K562 (cell line): ENCODE data around the gene CHIC1. TPM values are rescaled to one million over a fixed set of nuclear protein-coding genes. Genes with fewer than 3 reads are reported as not detected.

Source experiments
- ATAC-seq: fragments of 200-7000 bp; cut with Tn5 transposase; 3 replicates; pipeline ENCODE4 v1.9.1; 2020; ENCODE audit warnings: moderate library complexity
- BruUV-seq: library from RNA; stranded (reverse); fragments of 400-500 nt; replicated peaks from 2 replicates; lab custom pipeline; 2021; lab: Mats Ljungman, UMichigan
- CTCF ChIA-PET: fragments of 300-600 bp; formaldehyde crosslinking; extraction: SDS; loops from one replicate; lab custom pipeline; 2021; ENCODE audit warnings: low intra/inter-chr PET ratio; lab: Yijun Ruan, JAX
- POLR2A ChIA-PET: fragments of 300-600, 350-650 bp; sonication (Branson Sonifier 250); formaldehyde crosslinking; extraction: SDS; loops from one replicate; lab custom pipeline; 2021; ENCODE audit warnings: antibody characterized with exemption, inconsistent platforms; lab: Yijun Ruan, JAX
- DNase-seq, 4 experiments: peaks; one replicate each; pipeline versions ENCODE4 v3.0.0 to v3.0.0-alpha.2; 2011 to 2018; ENCODE audit warnings: low spot score in 3 of 4, mixed read lengths in 3 of 4; ENCODE audit errors: extremely low read depth in 1 of 4
- FAIRE-seq: peaks from 2 replicates; lab custom pipeline; 2011; peaks lifted over from hg19 to GRCh38; lab: Jason Lieb, UNC
- H2AFZ ChIP-seq: 2 replicates; pipeline ENCODE4 v1.6.0; 2011; ENCODE audit warnings: low read depth, low read length, control low read depth, inconsistent platforms
- H3K27ac ChIP-seq: fragments of 200-600 bp; 3 replicates; pipeline ENCODE4 v1.8.0; 2011; ENCODE audit warnings: low read depth, mild to moderate bottlenecking, control low read depth, inconsistent platforms, low read length, moderate library complexity, mixed read lengths; ENCODE audit errors: extremely low read depth
- H3K27me3 ChIP-seq, 2 experiments: fragments of 300-600 bp in 1 of 2; 2 replicates in 1 of 2; 3 replicates in 1 of 2; pipeline versions ENCODE4 v1.6.0 to v1.8.0; 2011; ENCODE audit warnings: inconsistent platforms in 2 of 2, low read length in 2 of 2, mild to moderate bottlenecking in 1 of 2, mixed read lengths in 1 of 2, moderate library complexity in 1 of 2; ENCODE audit not compliant: control insufficient read depth in 2 of 2, insufficient read depth in 2 of 2
- H3K36me3 ChIP-seq: fragments of 300-600 bp; 3 replicates; pipeline ENCODE4 v1.8.0; 2011; ENCODE audit warnings: mild to moderate bottlenecking, low read length, inconsistent platforms; ENCODE audit not compliant: control insufficient read depth, insufficient read depth
- H3K4me1 ChIP-seq, 2 experiments: fragments of 200-600 bp in 1 of 2; replicated peaks in 1 of 2; 2 replicates in 1 of 2; 3 replicates in 1 of 2; pipeline versions ENCODE4 v1.5.1 to v1.8.0; 2011; ENCODE audit warnings: inconsistent platforms in 2 of 2, low read length in 2 of 2, mild to moderate bottlenecking in 1 of 2, mixed read lengths in 1 of 2, moderate library complexity in 1 of 2; ENCODE audit not compliant: control insufficient read depth in 2 of 2, insufficient read depth in 2 of 2
- H3K4me2 ChIP-seq: 2 replicates; pipeline ENCODE4 v1.6.1; 2011; ENCODE audit warnings: low read length, control low read depth, inconsistent platforms, mixed read lengths; ENCODE audit not compliant: insufficient read depth
- H3K4me3 ChIP-seq: fragments of 200-600 bp; sonication (generic), shearing (Covaris generic); 2 replicates; pipeline ENCODE4 v1.5.1; 2016; ENCODE audit warnings: control low read depth, inconsistent platforms
- H3K79me2 ChIP-seq: fragments of 200-600 bp; 3 replicates; pipeline ENCODE4 v1.8.0; 2011; ENCODE audit warnings: low read length, inconsistent platforms; ENCODE audit not compliant: control insufficient read depth, insufficient read depth
- H3K9ac ChIP-seq, 2 experiments: 2 replicates each; pipeline versions ENCODE4 v1.6.0 to v1.6.1; 2011; ENCODE audit warnings: low read depth in 2 of 2, low read length in 2 of 2, control low read depth in 1 of 2, inconsistent platforms in 1 of 2, mild to moderate bottlenecking in 1 of 2, mixed read lengths in 1 of 2; ENCODE audit not compliant: insufficient read depth in 1 of 2
- H3K9me1 ChIP-seq: one replicate; pipeline ENCODE4 v1.6.0; 2011; ENCODE audit warnings: inconsistent platforms, mild to moderate bottlenecking, low read length, moderate library complexity; ENCODE audit not compliant: control insufficient read depth, insufficient read depth
- H3K9me3 ChIP-seq: replicated peaks from 2 replicates; pipeline ENCODE4 v1.5.1; 2011; ENCODE audit warnings: low read depth, low read length, inconsistent platforms; ENCODE audit not compliant: control insufficient read depth, insufficient read depth
- H4K20me1 ChIP-seq: replicated peaks from 2 replicates; pipeline ENCODE4 v1.6.1; 2011; ENCODE audit warnings: low read length, inconsistent platforms, mixed read lengths; ENCODE audit not compliant: control insufficient read depth, insufficient read depth
- AFF1 ChIP-seq, 2 experiments: fragments of 450-650 bp; IDR thresholded peaks; 2 replicates each; pipeline ENCODE4 v1.6.1; 2018; ENCODE audit warnings: mild to moderate bottlenecking in 2 of 2, low read depth in 1 of 2; ENCODE audit not compliant: partially characterized antibody in 2 of 2
- BMI1 ChIP-seq: fragments of 150-350 bp; IDR thresholded peaks from 2 replicates; pipeline ENCODE4 v1.6.1; 2014; ENCODE audit warnings: low read length
- MAFF ChIP-seq: IDR thresholded peaks from 2 replicates; pipeline ENCODE4 v1.6.1; 2012; ENCODE audit warnings: low read length, improper control_type of control experiment
- PHB2 ChIP-seq: fragments of 450-650 bp; IDR thresholded peaks from 2 replicates; pipeline ENCODE4 v1.6.1; 2017; ENCODE audit warnings: low read depth
- RBM34 ChIP-seq: fragments of 200-400 bp; formaldehyde crosslinking; IDR thresholded peaks from 2 replicates; pipeline ENCODE4 v1.6.1; 2018; ENCODE audit warnings: low read length, borderline replicate concordance; ENCODE audit not compliant: insufficient read depth
- SIN3A ChIP-seq, 2 experiments: fragments of 150-350 bp in 1 of 2; IDR thresholded peaks; 2 replicates each; pipeline ENCODE4 v1.6.1; 2011 to 2016; ENCODE audit warnings: borderline replicate concordance in 2 of 2, low read depth in 2 of 2, low read length in 2 of 2, mild to moderate bottlenecking in 2 of 2, moderate library complexity in 2 of 2; ENCODE audit not compliant: control insufficient read depth in 1 of 2
- XRCC3 ChIP-seq: fragments of 450-650 bp; IDR thresholded peaks from 2 replicates; pipeline ENCODE4 v1.6.1; 2017; ENCODE audit warnings: mild to moderate bottlenecking, moderate library complexity
- ZNF274 ChIP-seq: IDR thresholded peaks from 2 replicates; pipeline ENCODE4 v1.6.1; 2011; ENCODE audit warnings: low read depth, mild to moderate bottlenecking, low read length, moderate library complexity, borderline replicate concordance
- WGBS: fragments of 100-300 bp; shearing (Covaris generic); methylation state at CpG from one replicate; pipeline ENCODE4 v1.1.6; 2016; ENCODE audit warnings: low coverage, mixed read lengths; ENCODE audit not compliant: insufficient coverage; ENCODE audit errors: missing lambda C conversion rate; 5-methylcytosine and 5-hydroxymethylcytosine counted together
- in situ Hi-C: fragments of 300-500 bp; cut with MboI; formaldehyde crosslinking; loops from 4 replicates; pipeline ENCODE4 v1.15.0; 2018; ENCODE audit warnings: inconsistent platforms, mixed read lengths
- intact Hi-C: fragments of 100-400 bp; cut with micrococcal nuclease; formaldehyde crosslinking; loops from 2 replicates; pipeline ENCODE4 v1.14.2; 2022
- polyA plus RNA-seq, 8 experiments: library from polyadenylated mRNA; depleted of rRNA in 4 of 8; stranded (reverse) in 5 of 8; unstranded in 3 of 8; fragments of >200 nt; fragmentation: Nextera tagmentation in 2 of 8; fragmentation: Illumina TruSeq in 1 of 8; extraction: Ambion mirVana in 2 of 8; extraction: Trizol in 1 of 8; gene quantifications; 2 replicates each; pipeline versions ENCODE4 v1.2.1 to v1.2.3, GENCODE V29; 2011 to 2014; ENCODE audit warnings: inconsistent platforms in 1 of 8, missing spikeins in 1 of 8
- total RNA-seq, 7 experiments: library from RNA; depleted of rRNA in 6 of 7; stranded (reverse); fragments of >200 nt in 6 of 7; fragmentation: Illumina TruSeq in 2 of 7; extraction: Trizol in 2 of 7; gene quantifications; 2 replicates each; pipeline versions ENCODE4 v1.2.1 to v1.2.3, GENCODE V29; 2011 to 2021; ENCODE audit warnings: low replicate concordance in 1 of 7
- TF ChIP-seq, protein P1 (sequence below): sonication (generic); IDR thresholded peaks from 2 replicates; pipeline ENCODE4 v1.6.1; 2016
- TF ChIP-seq, protein P2 (sequence below): fragments of 250-450 bp; sonication (Bioruptor Pico); IDR thresholded peaks from 2 replicates; pipeline ENCODE4 v1.4.0; 2020; ENCODE audit warnings: borderline replicate concordance
- TF ChIP-seq, protein P3 (sequence below), 3 experiments: fragments of 200-800 bp in 1 of 3; fragments of 250-450 bp in 1 of 3; fragments of 450-650 bp in 1 of 3; sonication (Bioruptor Pico) in 1 of 3; sonication (Bioruptor generic) in 1 of 3; formaldehyde crosslinking in 1 of 3; IDR thresholded peaks; 2 replicates each; pipeline versions ENCODE4 v1.6.1 to v1.8.0; 2016 to 2022; ENCODE audit warnings: mild to moderate bottlenecking in 2 of 3, missing genetic modification characterization in 2 of 3, missing compliant biosample characterization in 1 of 3, moderate library complexity in 1 of 3

The CHIC1 gene
- total and polyA plus RNA-seq, 9 of the 15 experiments (the other 6 are each of a cell fraction or from before 2014, with no cell fraction given) = 0.10 to 1.5 (median 1.1) TPM

DNA sequence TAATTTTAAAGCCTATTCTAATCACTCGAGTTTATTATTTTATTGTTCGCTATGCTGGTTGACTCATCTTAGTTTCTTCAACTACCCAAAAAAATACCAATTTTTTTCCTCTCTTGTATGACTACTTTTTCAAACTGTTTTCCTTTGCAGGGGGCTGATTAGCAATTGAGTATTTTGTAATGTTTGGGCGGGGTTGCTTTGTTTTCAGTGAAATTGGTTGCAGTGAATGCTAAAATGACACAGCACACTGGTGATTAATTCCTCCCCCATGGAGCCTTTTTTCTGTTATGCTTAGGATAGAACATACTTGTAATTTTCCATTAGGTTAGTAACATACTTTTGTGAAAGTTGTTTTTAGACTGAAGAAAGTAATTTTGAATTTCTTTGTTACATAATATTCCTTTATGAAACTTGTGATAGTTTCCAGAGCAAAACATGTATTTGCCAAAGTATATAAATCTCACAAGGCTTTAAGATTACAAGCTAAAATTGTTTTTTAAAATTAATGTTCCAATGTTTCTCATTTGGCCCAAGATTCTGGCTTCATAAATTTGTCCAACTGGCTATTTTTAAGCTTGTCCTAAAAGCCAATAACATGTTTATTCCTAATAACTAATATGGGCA lies 120.4 kb downstream of the CHIC1 start:
- intact Hi-C loops = no loop called here
- no peaks in the 10 kb centered on the region for H3K79me2 ChIP-seq
- no peaks in the 10 kb centered on the region for H3K36me3 ChIP-seq
- in situ Hi-C loops = no loop called here
- H3K4me1 ChIP-seq = no peaks in the 10 kb centered on the region
- H3K27me3 ChIP-seq = no peaks in the 10 kb centered on the region
- no peaks in the 10 kb centered on the region for H4K20me1 ChIP-seq
- H3K4me3 ChIP-seq = no peak overlapping the region
- no peak overlapping the region for H3K9ac ChIP-seq
- no peaks in the 10 kb centered on the region for H3K9me1 ChIP-seq
- WGBS = 17% methylated on average over 3 of the region's 3 CpGs
- H3K4me2 ChIP-seq = no peak overlapping the region
- FAIRE-seq (no peak), ATAC-seq (no peak), DNase-seq (no peak)
- H3K9me3 ChIP-seq = no peaks in the 10 kb centered on the region
- H3K27ac ChIP-seq = no peak overlapping the region
- CTCF ChIA-PET = no interaction called here
- H2AFZ ChIP-seq = no peak overlapping the region
- POLR2A ChIA-PET = no interaction called here
- BruUV-seq = no TSS peak
- TF ChIP-seq RBM34 (no peak), PHB2 (no peak), AFF1 (IDR thresholded peaks at IDR 0.05; ENCODE audit: low read depth in 1 of 2, partially characterized antibody in 2 of 2) (no peak), ZNF274 (no peak), XRCC3 (no peak), SIN3A (IDR thresholded peaks at IDR 0.05; ENCODE audit: borderline replicate concordance in 2 of 2, control insufficient read depth in 1 of 2, low read depth in 2 of 2, low read length in 2 of 2) (no peak), BMI1 (no peak), MAFF (no peak)
- TF ChIP-seq, protein P1, sequence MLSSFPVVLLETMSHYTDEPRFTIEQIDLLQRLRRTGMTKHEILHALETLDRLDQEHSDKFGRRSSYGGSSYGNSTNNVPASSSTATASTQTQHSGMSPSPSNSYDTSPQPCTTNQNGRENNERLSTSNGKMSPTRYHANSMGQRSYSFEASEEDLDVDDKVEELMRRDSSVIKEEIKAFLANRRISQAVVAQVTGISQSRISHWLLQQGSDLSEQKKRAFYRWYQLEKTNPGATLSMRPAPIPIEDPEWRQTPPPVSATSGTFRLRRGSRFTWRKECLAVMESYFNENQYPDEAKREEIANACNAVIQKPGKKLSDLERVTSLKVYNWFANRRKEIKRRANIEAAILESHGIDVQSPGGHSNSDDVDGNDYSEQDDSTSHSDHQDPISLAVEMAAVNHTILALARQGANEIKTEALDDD = no peak
- TF ChIP-seq, protein P2, sequence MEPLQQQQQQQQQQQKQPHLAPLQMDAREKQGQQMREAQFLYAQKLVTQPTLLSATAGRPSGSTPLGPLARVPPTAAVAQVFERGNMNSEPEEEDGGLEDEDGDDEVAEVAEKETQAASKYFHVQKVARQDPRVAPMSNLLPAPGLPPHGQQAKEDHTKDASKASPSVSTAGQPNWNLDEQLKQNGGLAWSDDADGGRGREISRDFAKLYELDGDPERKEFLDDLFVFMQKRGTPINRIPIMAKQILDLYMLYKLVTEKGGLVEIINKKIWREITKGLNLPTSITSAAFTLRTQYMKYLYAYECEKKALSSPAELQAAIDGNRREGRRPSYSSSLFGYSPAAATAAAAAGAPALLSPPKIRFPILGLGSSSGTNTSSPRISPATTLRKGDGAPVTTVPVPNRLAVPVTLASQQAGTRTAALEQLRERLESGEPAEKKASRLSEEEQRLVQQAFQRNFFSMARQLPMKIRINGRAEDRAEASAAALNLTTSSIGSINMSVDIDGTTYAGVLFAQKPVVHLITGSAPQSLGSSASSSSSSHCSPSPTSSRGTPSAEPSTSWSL (CRISPR knock-in tag) = no peak
- TF ChIP-seq, protein P3, sequence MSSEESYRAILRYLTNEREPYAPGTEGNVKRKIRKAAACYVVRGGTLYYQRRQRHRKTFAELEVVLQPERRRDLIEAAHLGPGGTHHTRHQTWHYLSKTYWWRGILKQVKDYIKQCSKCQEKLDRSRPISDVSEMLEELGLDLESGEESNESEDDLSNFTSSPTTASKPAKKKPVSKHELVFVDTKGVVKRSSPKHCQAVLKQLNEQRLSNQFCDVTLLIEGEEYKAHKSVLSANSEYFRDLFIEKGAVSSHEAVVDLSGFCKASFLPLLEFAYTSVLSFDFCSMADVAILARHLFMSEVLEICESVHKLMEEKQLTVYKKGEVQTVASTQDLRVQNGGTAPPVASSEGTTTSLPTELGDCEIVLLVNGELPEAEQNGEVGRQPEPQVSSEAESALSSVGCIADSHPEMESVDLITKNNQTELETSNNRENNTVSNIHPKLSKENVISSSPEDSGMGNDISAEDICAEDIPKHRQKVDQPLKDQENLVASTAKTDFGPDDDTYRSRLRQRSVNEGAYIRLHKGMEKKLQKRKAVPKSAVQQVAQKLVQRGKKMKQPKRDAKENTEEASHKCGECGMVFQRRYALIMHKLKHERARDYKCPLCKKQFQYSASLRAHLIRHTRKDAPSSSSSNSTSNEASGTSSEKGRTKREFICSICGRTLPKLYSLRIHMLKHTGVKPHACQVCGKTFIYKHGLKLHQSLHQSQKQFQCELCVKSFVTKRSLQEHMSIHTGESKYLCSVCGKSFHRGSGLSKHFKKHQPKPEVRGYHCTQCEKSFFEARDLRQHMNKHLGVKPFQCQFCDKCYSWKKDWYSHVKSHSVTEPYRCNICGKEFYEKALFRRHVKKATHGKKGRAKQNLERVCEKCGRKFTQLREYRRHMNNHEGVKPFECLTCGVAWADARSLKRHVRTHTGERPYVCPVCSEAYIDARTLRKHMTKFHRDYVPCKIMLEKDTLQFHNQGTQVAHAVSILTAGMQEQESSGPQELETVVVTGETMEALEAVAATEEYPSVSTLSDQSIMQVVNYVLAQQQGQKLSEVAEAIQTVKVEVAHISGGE (CRISPR knock-in tag; IDR thresholded peaks at IDR 0.05) = no peak
